Activated effector memory CD4-positive, alpha-beta T cell treated with Interleukin-2 at 50 U/mL for 16 hours (primary cell): ENCODE measurements around the gene TSPAN5.

Experiments
- DNase-seq: peaks from one replicate; pipeline ENCODE4 v3.0.0-alpha.2; 2020

TSPAN5 gene

GRCh38 chr4:98672583-98673287 lies 14.3 kb upstream of the TSPAN5 start:
- DNase-seq: no peak

GRCh38 chr4:98671131-98671530 lies 12.7 kb upstream of the TSPAN5 start:
- no peak for DNase-seq

- no peak for DNase-seq
Measured at GRCh38 chr4:98670186-98670585, 11.8 kb upstream of the TSPAN5 start.

- DNase-seq: no peak
Measured at GRCh38 chr4:98669577-98669976, 11.2 kb upstream of the TSPAN5 start.

- DNase-seq: no peak
Measured at GRCh38 chr4:98664959-98665358, 6.5 kb upstream of the TSPAN5 start.

GRCh38 chr4:98663226-98664006 lies 5.0 kb upstream of the TSPAN5 start:
- DNase-seq: no peak

- DNase-seq: peak; percentile 23
Measured at GRCh38 chr4:98662626-98663225, 4.3 kb upstream of the TSPAN5 start.

GRCh38 chr4:98662055-98662453 lies 3.6 kb upstream of the TSPAN5 start:
- no peak for DNase-seq

GRCh38 chr4:98661371-98662054 lies 3.1 kb upstream of the TSPAN5 start:
- no peak for DNase-seq

- DNase-seq: no peak
Measured at GRCh38 chr4:98659741-98660462, 1.5 kb upstream of the TSPAN5 start.

- DNase-seq: no peak
Measured at GRCh38 chr4:98659106-98659592, 738 bp upstream of the TSPAN5 start.

GRCh38 chr4:98657531-98658286 lies 702 bp downstream of the TSPAN5 start:
- peak; percentile 33 for DNase-seq

GRCh38 chr4:98656886-98657285 lies 1.5 kb downstream of the TSPAN5 start:
- DNase-seq: no peak

- no peak for DNase-seq
Measured at GRCh38 chr4:98656443-98656842, 2.0 kb downstream of the TSPAN5 start.

- DNase-seq: no peak
Measured at GRCh38 chr4:98653890-98654867, 4.2 kb downstream of the TSPAN5 start.

- no peak for DNase-seq
Measured at GRCh38 chr4:98652996-98653395, 5.4 kb downstream of the TSPAN5 start.

GRCh38 chr4:98648602-98649001 lies 9.8 kb downstream of the TSPAN5 start:
- DNase-seq: no peak

- no peak for DNase-seq
Measured at GRCh38 chr4:98646422-98646821, 12.0 kb downstream of the TSPAN5 start.

GRCh38 chr4:98645527-98645926 lies 12.9 kb downstream of the TSPAN5 start:
- DNase-seq: no peak

- DNase-seq: no peak
Measured at GRCh38 chr4:98643755-98644154, 14.7 kb downstream of the TSPAN5 start.
